AG04450 (cell line): ENCODE measurements around the gene KIF5C. TPM values are rescaled to one million over a fixed set of nuclear protein-coding genes. Genes with fewer than 3 reads are reported as not detected.

Source experiments
- CTCF ChIA-PET: fragments of 300-600, 350-600 bp; formaldehyde crosslinking; extraction: SDS; loops from one replicate; lab custom pipeline; 2022; ENCODE audit warnings: antibody characterized with exemption, inconsistent platforms; lab: Charles Lee
- POLR2A ChIA-PET: fragments of 350-600 bp; formaldehyde crosslinking; extraction: SDS; loops from one replicate; lab custom pipeline; 2021; ENCODE audit warnings: antibody characterized with exemption, inconsistent platforms; lab: Yijun Ruan, JAX
- DNase-seq: peaks from one replicate; pipeline ENCODE4 v3.0.0-alpha.2; 2011; ENCODE audit warnings: low read depth, low spot score
- H3K27ac ChIP-seq: one replicate; pipeline ENCODE4 v1.5.1; 2012; ENCODE audit warnings: low read depth, low read length, control low read depth
- H3K27me3 ChIP-seq: one replicate; pipeline ENCODE4 v1.6.0; 2012; ENCODE audit warnings: low read length; ENCODE audit not compliant: control insufficient read depth, insufficient read depth
- H3K4me3 ChIP-seq: 2 replicates; pipeline ENCODE4 v1.5.1; 2011; ENCODE audit warnings: mild to moderate bottlenecking, low read depth, low read length, control low read depth
- H3K9me3 ChIP-seq: 2 replicates; pipeline ENCODE4 v1.5.1; 2012; ENCODE audit warnings: low read length; ENCODE audit not compliant: control insufficient read depth, insufficient read depth
- polyA plus RNA-seq: library from polyadenylated mRNA; depleted of rRNA; stranded (reverse); fragments of >200 nt; gene quantifications from 2 replicates; pipeline ENCODE4 v1.2.3, GENCODE V29; 2011
- TF ChIP-seq, protein P1 (sequence below): IDR thresholded peaks from 2 replicates; pipeline ENCODE4 v1.5.1; 2011; ENCODE audit warnings: low read depth, low read length, control low read depth, inconsistent platforms

The KIF5C gene
- polyA plus RNA-seq, 1 experiment, result 0.12 TPM

DNA sequence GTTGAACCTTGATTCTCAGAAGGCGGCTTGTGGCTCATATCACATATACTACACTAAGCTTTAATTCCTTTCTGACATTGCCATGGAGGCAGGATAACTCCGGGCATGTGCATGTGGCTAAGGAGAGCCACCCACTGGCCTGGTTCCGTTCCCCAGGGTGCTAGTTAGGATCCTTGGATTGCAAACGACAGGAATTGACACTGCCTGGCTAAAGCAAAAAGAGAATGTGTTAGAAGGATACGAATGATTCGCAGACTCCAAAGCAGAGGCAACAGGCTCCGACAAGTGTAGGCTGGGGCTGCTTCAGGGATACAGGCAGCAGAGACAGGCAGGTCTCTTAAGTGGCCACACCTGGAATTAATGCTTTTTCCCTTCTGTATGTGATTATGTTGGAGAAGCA is 92.0 kb downstream of the KIF5C start:
- peaks cover 5% of the 10 kb centered on the region for H3K27me3 ChIP-seq
- H3K9me3 ChIP-seq, result no peaks in the 10 kb centered on the region
- H3K4me3 ChIP-seq, result no peak overlapping the region
- TF ChIP-seq, protein P1, sequence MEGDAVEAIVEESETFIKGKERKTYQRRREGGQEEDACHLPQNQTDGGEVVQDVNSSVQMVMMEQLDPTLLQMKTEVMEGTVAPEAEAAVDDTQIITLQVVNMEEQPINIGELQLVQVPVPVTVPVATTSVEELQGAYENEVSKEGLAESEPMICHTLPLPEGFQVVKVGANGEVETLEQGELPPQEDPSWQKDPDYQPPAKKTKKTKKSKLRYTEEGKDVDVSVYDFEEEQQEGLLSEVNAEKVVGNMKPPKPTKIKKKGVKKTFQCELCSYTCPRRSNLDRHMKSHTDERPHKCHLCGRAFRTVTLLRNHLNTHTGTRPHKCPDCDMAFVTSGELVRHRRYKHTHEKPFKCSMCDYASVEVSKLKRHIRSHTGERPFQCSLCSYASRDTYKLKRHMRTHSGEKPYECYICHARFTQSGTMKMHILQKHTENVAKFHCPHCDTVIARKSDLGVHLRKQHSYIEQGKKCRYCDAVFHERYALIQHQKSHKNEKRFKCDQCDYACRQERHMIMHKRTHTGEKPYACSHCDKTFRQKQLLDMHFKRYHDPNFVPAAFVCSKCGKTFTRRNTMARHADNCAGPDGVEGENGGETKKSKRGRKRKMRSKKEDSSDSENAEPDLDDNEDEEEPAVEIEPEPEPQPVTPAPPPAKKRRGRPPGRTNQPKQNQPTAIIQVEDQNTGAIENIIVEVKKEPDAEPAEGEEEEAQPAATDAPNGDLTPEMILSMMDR, result no peak
- no peak overlapping the region for H3K27ac ChIP-seq
- no peak for DNase-seq
- ChIA-PET POLR2A (no interaction called here), CTCF (no interaction called here)

DNA sequence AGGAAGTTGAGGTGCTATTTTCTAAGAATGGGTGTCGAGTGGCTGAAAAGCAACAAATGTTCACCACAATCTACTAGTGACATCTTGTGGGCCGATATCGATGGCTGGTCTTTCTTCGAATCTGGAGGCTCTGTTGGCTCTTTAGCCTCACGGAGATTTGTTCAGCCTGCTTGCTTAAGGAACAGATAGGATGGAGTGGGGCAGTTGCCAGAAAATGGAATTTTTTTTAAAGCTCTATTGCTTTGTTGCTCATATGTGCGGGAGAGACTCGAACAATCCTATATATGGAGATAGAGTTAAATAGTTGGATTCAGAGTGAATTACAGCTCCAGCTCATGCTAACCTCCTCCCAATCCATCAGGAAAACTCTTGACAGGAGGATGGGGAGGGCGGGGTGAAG is 92.6 kb downstream of the KIF5C start:
- CTCF ChIA-PET, result no interaction called here
- TF ChIP-seq, protein P1, result no peak
- Histone ChIP-seq H3K27me3 (peaks cover 5% of the 10 kb centered on the region), H3K27ac (no peak overlapping the region), H3K4me3 (no peak overlapping the region), H3K9me3 (no peaks in the 10 kb centered on the region)
- POLR2A ChIA-PET, result no interaction called here
- no peak for DNase-seq

DNA sequence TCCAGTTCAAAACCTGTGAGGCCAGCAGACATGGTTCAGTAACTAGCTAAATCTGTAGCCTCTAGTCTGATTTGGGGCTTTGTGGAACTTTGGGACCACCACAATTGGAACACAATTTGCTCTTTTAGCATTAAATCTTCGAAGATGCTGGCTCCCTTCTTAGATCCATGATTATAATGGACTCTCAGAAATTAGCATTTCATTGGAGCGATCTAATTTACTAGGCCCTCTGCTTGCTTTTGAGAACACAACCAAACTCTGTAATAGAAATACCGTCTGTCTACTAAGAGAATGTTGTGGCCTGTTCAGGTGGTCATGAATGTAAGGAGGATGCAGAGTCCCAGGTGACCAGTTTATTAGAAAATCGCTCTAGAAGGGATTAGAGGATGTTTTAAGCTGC is 93.3 kb downstream of the KIF5C start:
- H3K9me3 ChIP-seq, result no peaks in the 10 kb centered on the region
- no peak overlapping the region for H3K27ac ChIP-seq
- CTCF ChIA-PET, result interaction anchor here (0.6 to 1.0 kb wide), 2 partner anchors 272 to 328 kb away, joined by 6 to 7 read pairs; no protein-coding TSS in a partner anchor
- no peak for DNase-seq
- TF ChIP-seq, protein P1, result no peak
- no peak overlapping the region for H3K4me3 ChIP-seq
- H3K27me3 ChIP-seq, result peaks cover 5% of the 10 kb centered on the region
- POLR2A ChIA-PET, result no interaction called here

DNA sequence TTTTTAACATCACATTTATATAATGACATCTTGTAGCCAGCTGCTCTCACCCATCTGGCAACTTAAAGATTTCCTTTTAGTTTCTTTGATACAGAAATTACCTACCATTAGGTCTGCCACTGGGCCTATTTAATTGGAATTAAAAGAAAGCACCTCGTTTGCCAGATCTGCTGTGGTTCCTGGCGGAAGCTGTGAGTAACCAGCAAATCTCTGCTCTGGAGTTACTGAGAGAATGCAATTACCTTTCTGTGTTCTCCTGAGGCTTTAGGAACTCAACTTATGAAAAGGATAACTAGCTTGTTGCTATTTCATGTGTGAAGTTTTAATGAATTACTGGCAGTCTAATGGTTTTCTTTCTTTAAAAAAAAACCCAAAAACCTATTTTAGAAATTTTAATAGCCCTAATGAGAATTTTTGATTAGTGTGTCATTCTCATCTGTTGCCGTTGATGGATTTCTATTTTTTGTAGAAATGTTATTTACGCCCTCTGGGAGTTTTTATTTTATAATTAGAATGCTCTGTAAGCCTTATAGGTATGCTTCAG is 93.8 kb downstream of the KIF5C start:
- Histone ChIP-seq H3K27me3 (peaks cover 5% of the 10 kb centered on the region), H3K9me3 (no peaks in the 10 kb centered on the region), H3K4me3 (no peak overlapping the region), H3K27ac (no peak overlapping the region)
- ChIA-PET POLR2A (no interaction called here), CTCF (interaction anchor here (0.6 to 1.0 kb wide), 2 partner anchors 272 to 328 kb away, joined by 6 to 7 read pairs; no protein-coding TSS in a partner anchor)
- no peak for DNase-seq
- TF ChIP-seq, protein P1, result no peak

DNA sequence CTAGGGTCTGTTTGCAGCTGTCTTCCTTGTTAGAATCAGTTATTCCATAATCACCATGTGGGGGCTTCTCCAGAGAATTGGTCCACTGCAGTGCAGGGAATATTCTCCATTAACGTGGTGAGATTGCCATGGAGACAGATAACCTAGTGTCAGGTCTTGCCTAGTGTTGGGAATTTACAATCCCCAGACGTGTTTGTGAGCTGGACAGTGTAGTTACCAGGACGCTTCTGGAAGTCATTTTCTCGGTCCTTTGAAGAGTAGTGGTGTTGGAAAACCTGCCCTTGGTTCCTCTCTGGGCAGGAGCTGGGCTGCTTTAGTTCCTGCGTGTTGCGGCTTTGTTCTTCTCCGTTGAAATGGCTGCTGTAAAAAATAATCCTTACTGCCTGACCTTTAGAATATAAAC is 94.6 kb downstream of the KIF5C start:
- H3K27me3 ChIP-seq, result peaks cover 5% of the 10 kb centered on the region
- TF ChIP-seq, protein P1, result no peak
- no peak overlapping the region for H3K27ac ChIP-seq
- DNase-seq, result no peak
- H3K9me3 ChIP-seq, result no peaks in the 10 kb centered on the region
- ChIA-PET POLR2A (no interaction called here), CTCF (interaction anchor here (0.7 to 0.9 kb wide), 2 partner anchors 460 to 592 kb away, joined by 3 read pairs; no protein-coding TSS in a partner anchor)
- no peak overlapping the region for H3K4me3 ChIP-seq
